WTC11 (cell line): ENCODE results near the gene TARP.

Experiments used
- ATAC-seq: fragments of 200-7000 bp; cut with Tn5 transposase; 2 replicates; pipeline ENCODE4 v1.10.0; 2021; ENCODE audit warnings: mild to moderate bottlenecking, moderate library complexity
- CTCF ChIA-PET: fragments of 300-600 bp; sonication (Branson Sonifier 250); formaldehyde crosslinking; loops from one replicate; lab custom pipeline; 2021; ENCODE audit warnings: antibody characterized with exemption; lab: Charles Lee
- POLR2A ChIA-PET: fragments of 350-600 bp; sonication (Branson Sonifier 250); formaldehyde crosslinking; loops from one replicate; lab custom pipeline; 2021; ENCODE audit warnings: antibody characterized with exemption; lab: Charles Lee
- DNase-seq: peaks from one replicate; pipeline ENCODE4 v3.0.0; 2021; ENCODE audit warnings: low spot score
- H3K27ac Mint-ChIP-seq: 2 replicates; pipeline ENCODE4 v1.8.0; 2021; ENCODE audit warnings: mixed read lengths
- H3K27me3 Mint-ChIP-seq: 2 replicates; pipeline ENCODE4 v1.8.0; 2021; ENCODE audit warnings: low read depth, mild to moderate bottlenecking, moderate library complexity, mixed read lengths
- H3K36me3 Mint-ChIP-seq: 2 replicates; pipeline ENCODE4 v1.8.0; 2021; ENCODE audit warnings: mixed read lengths
- H3K4me1 Mint-ChIP-seq: 2 replicates; pipeline ENCODE4 v1.8.0; 2022; ENCODE audit warnings: mixed read lengths
- H3K4me3 Mint-ChIP-seq: 2 replicates; pipeline ENCODE4 v1.8.0; 2021; ENCODE audit warnings: mild to moderate bottlenecking, moderate library complexity, mixed read lengths
- H3K9me3 Mint-ChIP-seq: 2 replicates; pipeline ENCODE4 v1.8.0; 2021; ENCODE audit warnings: mixed read lengths
- ATF6 ChIP-seq: sonication (generic); formaldehyde crosslinking; IDR thresholded peaks from 2 replicates; pipeline ENCODE4 v1.8.1; 2023; ENCODE audit warnings: mild to moderate bottlenecking, missing genetic modification reagents
- CREB1 ChIP-seq: sonication (generic); formaldehyde crosslinking; IDR thresholded peaks from 2 replicates; pipeline ENCODE4 v1.8.0; 2023; ENCODE audit warnings: mild to moderate bottlenecking, missing genetic modification reagents
- CTCF ChIP-seq: fragments of 200-600 bp; IDR thresholded peaks from 2 replicates; pipeline ENCODE4 v1.8.0; 2022; ENCODE audit warnings: antibody characterized with exemption
- E2F4 ChIP-seq: sonication (generic); formaldehyde crosslinking; IDR thresholded peaks from 2 replicates; pipeline ENCODE4 v1.8.1; 2022; ENCODE audit warnings: low read depth, mild to moderate bottlenecking, moderate library complexity, missing genetic modification reagents, borderline replicate concordance
- FOXJ3 ChIP-seq: sonication (generic); formaldehyde crosslinking; IDR thresholded peaks from 2 replicates; pipeline ENCODE4 v1.9.0; 2021; ENCODE audit warnings: missing genetic modification reagents, mild to moderate bottlenecking, borderline replicate concordance
- FOXP1 ChIP-seq: sonication (generic); formaldehyde crosslinking; IDR thresholded peaks from 2 replicates; pipeline ENCODE4 v1.8.0; 2022; ENCODE audit warnings: missing genetic modification reagents, mild to moderate bottlenecking, moderate library complexity, borderline replicate concordance
- IRF1 ChIP-seq: sonication (generic); formaldehyde crosslinking; IDR thresholded peaks from 2 replicates; pipeline ENCODE4 v1.8.0; 2023; ENCODE audit warnings: missing genetic modification reagents
- JUN ChIP-seq: sonication (generic); formaldehyde crosslinking; IDR thresholded peaks from 2 replicates; pipeline ENCODE4 v1.8.0; 2023; ENCODE audit warnings: mild to moderate bottlenecking, missing genetic modification reagents
- MAX ChIP-seq: sonication (generic); formaldehyde crosslinking; IDR thresholded peaks from 2 replicates; pipeline ENCODE4 v1.8.0; 2022; ENCODE audit warnings: mild to moderate bottlenecking, missing genetic modification reagents
- MXD4 ChIP-seq: fragments of 250-450 bp; sonication (Bioruptor Pico); IDR thresholded peaks from 2 replicates; pipeline ENCODE4 v1.8.0; 2021; ENCODE audit warnings: mild to moderate bottlenecking, moderate library complexity, borderline replicate concordance
- NFATC4 ChIP-seq: fragments of 250-450 bp; sonication (Bioruptor Pico); IDR thresholded peaks from 2 replicates; pipeline ENCODE4 v1.9.0; 2021; ENCODE audit warnings: mild to moderate bottlenecking
- NFE2L1 ChIP-seq: sonication (generic); formaldehyde crosslinking; IDR thresholded peaks from 2 replicates; pipeline ENCODE4 v1.8.1; 2023; ENCODE audit warnings: missing genetic modification reagents
- NFYB ChIP-seq: sonication (generic); formaldehyde crosslinking; conservative IDR thresholded peaks from 2 replicates; pipeline ENCODE4 v1.8.0; 2022; ENCODE audit warnings: low read depth, missing genetic modification reagents
- NR1H2 ChIP-seq: sonication (generic); formaldehyde crosslinking; IDR thresholded peaks from 2 replicates; pipeline ENCODE4 v1.9.0; 2021; ENCODE audit warnings: mild to moderate bottlenecking, moderate library complexity, missing genetic modification reagents
- PREB ChIP-seq: sonication (generic); formaldehyde crosslinking; IDR thresholded peaks from 2 replicates; pipeline ENCODE4 v1.8.1; 2022; ENCODE audit warnings: mild to moderate bottlenecking, missing genetic modification reagents, moderate library complexity, borderline replicate concordance
- SP1 ChIP-seq: sonication (generic); formaldehyde crosslinking; conservative IDR thresholded peaks from 2 replicates; pipeline ENCODE4 v1.8.1; 2022; ENCODE audit warnings: missing genetic modification reagents
- TEAD1 ChIP-seq: sonication (generic); formaldehyde crosslinking; IDR thresholded peaks from 2 replicates; pipeline ENCODE4 v1.8.0; 2022; ENCODE audit warnings: mild to moderate bottlenecking, missing genetic modification reagents
- USF1 ChIP-seq: sonication (generic); formaldehyde crosslinking; IDR thresholded peaks from 2 replicates; pipeline ENCODE4 v1.8.0; 2022; ENCODE audit warnings: mild to moderate bottlenecking, missing genetic modification reagents
- ZNF219 ChIP-seq: sonication (generic); formaldehyde crosslinking; IDR thresholded peaks from 2 replicates; pipeline ENCODE4 v1.8.0; 2023; ENCODE audit warnings: missing genetic modification reagents, mild to moderate bottlenecking, borderline replicate concordance
- TF ChIP-seq, protein P1 (sequence below): fragments of 250-450 bp; sonication (Bioruptor Pico); IDR thresholded peaks from 2 replicates; pipeline ENCODE4 v1.9.0; 2021; ENCODE audit warnings: mild to moderate bottlenecking
- TF ChIP-seq, protein P2 (sequence below): sonication (generic); formaldehyde crosslinking; IDR thresholded peaks from 2 replicates; pipeline ENCODE4 v1.8.0; 2022; ENCODE audit warnings: missing genetic modification reagents
- TF ChIP-seq, protein P3 (sequence below): fragments of 250-450 bp; sonication (Bioruptor Pico); IDR thresholded peaks from 2 replicates; pipeline ENCODE4 v1.8.0; 2021; ENCODE audit warnings: mild to moderate bottlenecking

Gene TARP

DNA sequence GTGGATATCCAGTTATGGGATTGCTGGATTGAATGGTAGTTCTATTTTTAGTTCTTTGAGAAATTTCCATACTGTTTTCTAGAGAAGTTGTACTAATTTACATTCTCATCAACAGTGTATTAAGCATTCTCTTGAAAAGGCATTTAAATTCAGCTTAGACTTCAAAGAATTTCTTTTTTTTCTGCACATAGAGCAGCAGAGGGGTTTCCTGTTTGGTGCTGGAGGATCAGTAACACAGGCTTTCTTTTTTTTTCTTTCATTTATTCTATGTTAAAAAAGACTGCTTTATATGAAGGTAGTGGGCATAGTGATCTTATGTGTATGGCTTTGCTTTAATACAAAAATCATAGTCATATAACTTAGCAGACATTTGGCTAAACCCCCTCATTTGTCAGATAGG is 47.6 kb upstream of the TARP start (continued):
- TF ChIP-seq, protein P1, sequence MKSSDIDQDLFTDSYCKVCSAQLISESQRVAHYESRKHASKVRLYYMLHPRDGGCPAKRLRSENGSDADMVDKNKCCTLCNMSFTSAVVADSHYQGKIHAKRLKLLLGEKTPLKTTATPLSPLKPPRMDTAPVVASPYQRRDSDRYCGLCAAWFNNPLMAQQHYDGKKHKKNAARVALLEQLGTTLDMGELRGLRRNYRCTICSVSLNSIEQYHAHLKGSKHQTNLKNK (CRISPR knock-in tag): no peak
- TF ChIP-seq NR1H2 (CRISPR knock-in tag) (no peak), ZNF219 (CRISPR knock-in tag) (no peak), TEAD1 (CRISPR knock-in tag) (no peak), MAX (no peak), PREB (no peak), IRF1 (CRISPR knock-in tag) (no peak), ATF6 (CRISPR knock-in tag) (no peak), SP1 (CRISPR knock-in tag) (no peak), CTCF (no peak)
- TF ChIP-seq, protein P2, sequence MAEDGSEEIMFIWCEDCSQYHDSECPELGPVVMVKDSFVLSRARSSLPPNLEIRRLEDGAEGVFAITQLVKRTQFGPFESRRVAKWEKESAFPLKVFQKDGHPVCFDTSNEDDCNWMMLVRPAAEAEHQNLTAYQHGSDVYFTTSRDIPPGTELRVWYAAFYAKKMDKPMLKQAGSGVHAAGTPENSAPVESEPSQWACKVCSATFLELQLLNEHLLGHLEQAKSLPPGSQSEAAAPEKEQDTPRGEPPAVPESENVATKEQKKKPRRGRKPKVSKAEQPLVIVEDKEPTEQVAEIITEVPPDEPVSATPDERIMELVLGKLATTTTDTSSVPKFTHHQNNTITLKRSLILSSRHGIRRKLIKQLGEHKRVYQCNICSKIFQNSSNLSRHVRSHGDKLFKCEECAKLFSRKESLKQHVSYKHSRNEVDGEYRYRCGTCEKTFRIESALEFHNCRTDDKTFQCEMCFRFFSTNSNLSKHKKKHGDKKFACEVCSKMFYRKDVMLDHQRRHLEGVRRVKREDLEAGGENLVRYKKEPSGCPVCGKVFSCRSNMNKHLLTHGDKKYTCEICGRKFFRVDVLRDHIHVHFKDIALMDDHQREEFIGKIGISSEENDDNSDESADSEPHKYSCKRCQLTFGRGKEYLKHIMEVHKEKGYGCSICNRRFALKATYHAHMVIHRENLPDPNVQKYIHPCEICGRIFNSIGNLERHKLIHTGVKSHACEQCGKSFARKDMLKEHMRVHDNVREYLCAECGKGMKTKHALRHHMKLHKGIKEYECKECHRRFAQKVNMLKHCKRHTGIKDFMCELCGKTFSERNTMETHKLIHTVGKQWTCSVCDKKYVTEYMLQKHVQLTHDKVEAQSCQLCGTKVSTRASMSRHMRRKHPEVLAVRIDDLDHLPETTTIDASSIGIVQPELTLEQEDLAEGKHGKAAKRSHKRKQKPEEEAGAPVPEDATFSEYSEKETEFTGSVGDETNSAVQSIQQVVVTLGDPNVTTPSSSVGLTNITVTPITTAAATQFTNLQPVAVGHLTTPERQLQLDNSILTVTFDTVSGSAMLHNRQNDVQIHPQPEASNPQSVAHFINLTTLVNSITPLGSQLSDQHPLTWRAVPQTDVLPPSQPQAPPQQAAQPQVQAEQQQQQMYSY (CRISPR knock-in tag): no peak

GRCh38 chr7:38319873-38320272 is 46.4 kb upstream of the TARP start:
- no peaks in the 10 kb centered on the region; the same call in 1 of the 2 replicates for H3K27me3 Mint-ChIP-seq
- CTCF ChIA-PET: interaction anchor here (1.3 to 8.2 kb wide), 9 partner anchors 11 to 403 kb away, joined by 3 to 80 read pairs (median 13); partner anchors contain the start of gene SFRP4
- peak overlapping the region; percentile 15; the same call in 1 of the 2 replicates for H3K27ac Mint-ChIP-seq
- ATAC-seq (no peak), DNase-seq (no peak)
- H3K4me3 Mint-ChIP-seq: no peak overlapping the region
- POLR2A ChIA-PET: interaction anchor here (1.5 kb wide), 1 partner anchor 16 kb away, joined by 4 read pairs; no protein-coding TSS in a partner anchor
- H3K4me1 Mint-ChIP-seq: peaks cover 26% of the 10 kb centered on the region
- H3K36me3 Mint-ChIP-seq: no peaks in the 10 kb centered on the region
- H3K9me3 Mint-ChIP-seq: no peaks in the 10 kb centered on the region
- TF ChIP-seq NFYB (CRISPR knock-in tag): no peak
- no peak for TF ChIP-seq MXD4 (CRISPR knock-in tag)
- TF ChIP-seq FOXJ3 (CRISPR knock-in tag): no peak
- no peak for TF ChIP-seq NFATC4 (CRISPR knock-in tag)
- no peak for TF ChIP-seq E2F4 (CRISPR knock-in tag)
- no peak for TF ChIP-seq USF1
- no peak for TF ChIP-seq FOXP1 (CRISPR knock-in tag)
- TF ChIP-seq JUN (CRISPR knock-in tag): no peak
- TF ChIP-seq NFE2L1: no peak
- TF ChIP-seq CREB1 (CRISPR knock-in tag): no peak
- TF ChIP-seq, protein P3, sequence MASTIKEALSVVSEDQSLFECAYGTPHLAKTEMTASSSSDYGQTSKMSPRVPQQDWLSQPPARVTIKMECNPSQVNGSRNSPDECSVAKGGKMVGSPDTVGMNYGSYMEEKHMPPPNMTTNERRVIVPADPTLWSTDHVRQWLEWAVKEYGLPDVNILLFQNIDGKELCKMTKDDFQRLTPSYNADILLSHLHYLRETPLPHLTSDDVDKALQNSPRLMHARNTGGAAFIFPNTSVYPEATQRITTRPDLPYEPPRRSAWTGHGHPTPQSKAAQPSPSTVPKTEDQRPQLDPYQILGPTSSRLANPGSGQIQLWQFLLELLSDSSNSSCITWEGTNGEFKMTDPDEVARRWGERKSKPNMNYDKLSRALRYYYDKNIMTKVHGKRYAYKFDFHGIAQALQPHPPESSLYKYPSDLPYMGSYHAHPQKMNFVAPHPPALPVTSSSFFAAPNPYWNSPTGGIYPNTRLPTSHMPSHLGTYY (CRISPR knock-in tag): no peak
